Esophagus (tissue), 2 donors: ENCODE results near the gene ZFP36L1. TPM values are rescaled to one million over a fixed set of nuclear protein-coding genes. Genes with fewer than 3 reads are reported as not detected.
A peak's percentile ranks its signal among the peaks of the same experiment; 100 is the strongest.

Experiments used
- H3K27ac ChIP-seq, 2 donors: one replicate each; pipeline ENCODE4 v1.5.1; 2013; ENCODE audit warnings: low read depth in 2 of 2, mild to moderate bottlenecking in 2 of 2, inconsistent platforms in 1 of 2, low read length in 1 of 2, moderate library complexity in 1 of 2
- H3K27me3 ChIP-seq, 2 donors: one replicate each; pipeline ENCODE4 v1.6.1; 2013; ENCODE audit warnings: low read length in 2 of 2, control low read depth in 1 of 2, mild to moderate bottlenecking in 1 of 2; ENCODE audit not compliant: insufficient read depth in 2 of 2, control insufficient read depth in 1 of 2
- H3K36me3 ChIP-seq, 2 donors: one replicate each; pipeline ENCODE4 v1.6.1; 2013; ENCODE audit warnings: low read length in 1 of 2; ENCODE audit not compliant: control insufficient read depth in 2 of 2, insufficient read depth in 2 of 2
- H3K4me1 ChIP-seq, 2 donors: one replicate each; pipeline ENCODE4 v1.6.1; 2013; ENCODE audit warnings: low read length in 1 of 2; ENCODE audit not compliant: control insufficient read depth in 2 of 2, insufficient read depth in 2 of 2
- H3K4me3 ChIP-seq, 2 donors: one replicate each; pipeline ENCODE4 v1.5.1; 2013; ENCODE audit warnings: low read length in 2 of 2, mild to moderate bottlenecking in 2 of 2, low read depth in 1 of 2, moderate library complexity in 1 of 2
- H3K9me3 ChIP-seq, 2 donors: one replicate each; pipeline ENCODE4 v1.6.1; 2013; ENCODE audit warnings: mild to moderate bottlenecking in 2 of 2, low read depth in 1 of 2, low read length in 1 of 2, moderate library complexity in 1 of 2; ENCODE audit not compliant: control insufficient read depth in 2 of 2, insufficient read depth in 1 of 2
- WGBS, 2 donors: extraction: QIAGEN DNeasy Blood & Tissue Kit; methylation state at CpG; one replicate each; pipeline ENCODE4 v1.1.7; 2013; 5-methylcytosine and 5-hydroxymethylcytosine counted together
- polyA plus RNA-seq, 2 donors: library from polyadenylated mRNA; stranded (reverse); fragments of 200-250 nt; gene quantifications; one replicate each; pipeline ENCODE4 v1.2.3, GENCODE V29; 2013
- donor health status: healthy with polysubstance abuse.
- donor health status: Bipolar disorder and iron deficiency.

ZFP36L1 gene
- polyA plus RNA-seq, 2 donors = 58.8 to 84.0 TPM

- WGBS, 2 donors = 0 to 1% methylated on average over 33 of the region's 33 CpGs
- H3K36me3 ChIP-seq = peaks cover 7 to 17% of the 10 kb centered on the region in 2 donors
- no peaks in the 10 kb centered on the region for H3K9me3 ChIP-seq
- peak overlapping the region; percentile 91 to 99 for H3K4me3 ChIP-seq
- H3K4me1 ChIP-seq = peaks cover 3 to 4% of the 10 kb centered on the region in 2 donors
- peak overlapping the region; percentile 99 to 100 for H3K27ac ChIP-seq
- H3K27me3 ChIP-seq = no peaks in the 10 kb centered on the region
These were observed 777 bp downstream of the ZFP36L1 start for GRCh38 chr14:68791902-68792677.

GRCh38 chr14:68791078-68791901, 1.6 kb downstream of the ZFP36L1 start:
- H3K27me3 ChIP-seq = no peaks in the 10 kb centered on the region
- H3K27ac ChIP-seq = peak overlapping the region; percentile 99 to 100
- 1% methylated on average over 15 of the region's 15 CpGs for WGBS, 2 donors
- H3K36me3 ChIP-seq = peaks cover 7 to 18% of the 10 kb centered on the region in 2 donors
- H3K9me3 ChIP-seq = no peaks in the 10 kb centered on the region
- peak overlapping the region; percentile 91 to 99 for H3K4me3 ChIP-seq
- H3K4me1 ChIP-seq = peaks cover 4 to 8% of the 10 kb centered on the region in 2 donors

- Histone ChIP-seq H3K27me3 (no peaks in the 10 kb centered on the region), H3K9me3 (no peaks in the 10 kb centered on the region), H3K36me3 (peaks cover 7 to 18% of the 10 kb centered on the region in 2 donors), H3K4me1 (peaks cover 4 to 8% of the 10 kb centered on the region in 2 donors), H3K27ac (peak overlapping the region; percentile 99 to 100), H3K4me3 (peak overlapping the region; percentile 91 to 99)
- WGBS, 2 donors = 2% methylated on average over 8 of the region's 8 CpGs
These were observed 2.2 kb downstream of the ZFP36L1 start for GRCh38 chr14:68790644-68791077.

- Histone ChIP-seq H3K36me3 (peaks cover 7 to 18% of the 10 kb centered on the region in 2 donors), H3K9me3 (no peaks in the 10 kb centered on the region), H3K4me1 (peaks cover 4 to 12% of the 10 kb centered on the region in 2 donors), H3K4me3 (peak overlapping the region; percentile 91 to 99), H3K27ac (peak overlapping the region; percentile 99 to 100), H3K27me3 (no peaks in the 10 kb centered on the region)
- 3% methylated on average over 45 of the region's 45 CpGs for WGBS, 2 donors
These were observed 2.8 kb downstream of the ZFP36L1 start for GRCh38 chr14:68789821-68790643.

- WGBS, 2 donors = 3 to 4% methylated on average over 16 of the region's 16 CpGs
- Histone ChIP-seq H3K27me3 (no peaks in the 10 kb centered on the region), H3K27ac (peak overlapping the region; percentile 99 to 100), H3K4me1 (peaks cover 7 to 17% of the 10 kb centered on the region in 2 donors), H3K36me3 (peaks cover 7 to 18% of the 10 kb centered on the region in 2 donors), H3K9me3 (no peaks in the 10 kb centered on the region), H3K4me3 (peak overlapping the region; percentile 91 to 99)
These were observed 3.7 kb downstream of the ZFP36L1 start for GRCh38 chr14:68788996-68789820.

GRCh38 chr14:68788275-68788995, 4.4 kb downstream of the ZFP36L1 start:
- H3K4me1 ChIP-seq = peaks cover 9 to 18% of the 10 kb centered on the region in 2 donors
- no peaks in the 10 kb centered on the region for H3K27me3 ChIP-seq
- peak overlapping the region; percentile 99 to 100 for H3K27ac ChIP-seq
- H3K4me3 ChIP-seq = peak overlapping the region; percentile 91 to 99
- no peaks in the 10 kb centered on the region for H3K9me3 ChIP-seq
- peaks cover 7 to 18% of the 10 kb centered on the region in 2 donors for H3K36me3 ChIP-seq
- WGBS, 2 donors = 5 to 10% methylated on average over 10 of the region's 10 CpGs

GRCh38 chr14:68787092-68787992, 5.5 kb downstream of the ZFP36L1 start:
- 20 to 31% methylated on average over 15 of the region's 15 CpGs for WGBS, 2 donors
- no peaks in the 10 kb centered on the region for H3K9me3 ChIP-seq
- no peak overlapping the region for H3K4me3 ChIP-seq
- H3K36me3 ChIP-seq = peaks cover 7 to 18% of the 10 kb centered on the region in 2 donors
- H3K27ac ChIP-seq = peak overlapping the region; percentile 50 to 96
- peaks cover 14 to 21% of the 10 kb centered on the region in 2 donors for H3K4me1 ChIP-seq
- no peaks in the 10 kb centered on the region for H3K27me3 ChIP-seq
